Psoas muscle (tissue), 8 donors: ENCODE data around the gene ANAPC15. TPM values are rescaled to one million over a fixed set of nuclear protein-coding genes. Genes with fewer than 3 reads are reported as not detected.

Source experiments
- ATAC-seq, 4 donors: fragments of 200-7000 bp; cut with Tn5 transposase; one replicate each; pipeline ENCODE4 v1.9.1; 2020; ENCODE audit warnings: moderate library complexity in 3 of 4, mild to moderate bottlenecking in 2 of 4
- DNase-seq, 2 donors: peaks; one replicate each; pipeline ENCODE4 v3.0.0-alpha.2; 2020
- H3K27ac ChIP-seq: fragments of 200-600 bp; one replicate; pipeline ENCODE4 v1.8.0; 2022
- H3K27me3 ChIP-seq, 3 donors: fragments of 200-600 bp in 1 of 3; one replicate each; pipeline versions ENCODE4 v1.6.1 to v1.8.0; 2013 to 2022; ENCODE audit warnings: low read length in 2 of 3, mild to moderate bottlenecking in 2 of 3, moderate library complexity in 1 of 3; ENCODE audit not compliant: insufficient read depth in 3 of 3
- H3K36me3 ChIP-seq, 2 donors: fragments of 200-600 bp in 1 of 2; one replicate each; pipeline versions ENCODE4 v1.6.1 to v1.8.0; 2013 to 2022; ENCODE audit warnings: low read depth in 1 of 2, mild to moderate bottlenecking in 1 of 2, moderate library complexity in 1 of 2; ENCODE audit not compliant: insufficient read depth in 1 of 2
- H3K4me1 ChIP-seq: fragments of 200-600 bp; one replicate; pipeline ENCODE4 v1.8.0; 2022
- H3K4me3 ChIP-seq: fragments of 200-600 bp; one replicate; pipeline ENCODE4 v1.8.0; 2022; ENCODE audit warnings: mild to moderate bottlenecking
- H3K9me3 ChIP-seq: fragments of 200-600 bp; one replicate; pipeline ENCODE4 v1.8.0; 2022
- CTCF ChIP-seq: fragments of 200-600 bp; IDR thresholded peaks from one replicate; pipeline ENCODE4 v1.8.0; 2022; ENCODE audit warnings: antibody characterized with exemption
- WGBS, 3 donors: extraction: QIAGEN DNeasy Blood & Tissue Kit; methylation state at CpG; one replicate each; pipeline versions ENCODE4 v1.1.6 to v1.1.7; 2013; 5-methylcytosine and 5-hydroxymethylcytosine counted together
- intact Hi-C, 2 donors: fragments of 100-400 bp; cut with DNase I; formaldehyde crosslinking; loops; one replicate each; pipeline versions ENCODE4 v1.11.0 to v1.14.2; 2022
- polyA plus RNA-seq, 3 donors: library from polyadenylated mRNA; stranded (reverse); fragments of 200-250 nt; gene quantifications; one replicate each; pipeline ENCODE4 v1.2.3, GENCODE V29; 2013
- total RNA-seq, 4 donors: library from RNA; stranded (reverse); fragmentation: NEBNext Ultra II Directional in 2 of 4; extraction: Animal tissue kit (Norgen Biotek cat#: 25700) in 2 of 4; gene quantifications; one replicate each; pipeline versions ENCODE4 v1.2.1 to v1.2.4, GENCODE V29; 2021 to 2023
- donor health status: healthy with polysubstance abuse.
- donor health status: DM: no; HTN: no; CAD: no; lungs with moderate emphysema.
- donor health status: Bipolar disorder and iron deficiency.
- donor health status: healthy.
- donor health status: DM: yes; HTN: yes; CAD: no.
- donor health status: DM: no; HTN: no; CAD: no.
- donor health status: DM: no; HTN: no; CAD: no.
- donor health status: DM: yes; HTN: yes; CAD: no.

The ANAPC15 gene
- total and polyA plus RNA-seq, 7 donors = 32.7 to 49.2 (median 37.5) TPM

GRCh38 chr11:72112978-72113808, 698 bp upstream of the ANAPC15 start:
- no peaks in the 10 kb centered on the region for H3K9me3 ChIP-seq
- ATAC-seq = no peak
- H3K27me3 ChIP-seq = no peaks in the 10 kb centered on the region
- peak overlapping the region; percentile 80 for H3K4me3 ChIP-seq
- intact Hi-C loops = loop anchor here (1.0 to 10.0 kb wide), 4 partner anchors 10 to 312 kb away; partner anchors contain the start of genes INPPL1 (in 1 of the 2) and LAMTOR1 (in 1 of the 2)
- 64 to 65% (median 65%) methylated on average over 9 of the region's 9 CpGs for WGBS, 3 donors
- no peak for TF ChIP-seq CTCF
- H3K36me3 ChIP-seq = peaks cover 0 to 10% of the 10 kb centered on the region in 2 donors
- peak overlapping the region; percentile 88 for H3K27ac ChIP-seq
- peaks cover 4% of the 10 kb centered on the region for H3K4me1 ChIP-seq
- DNase-seq = no peak

GRCh38 chr11:72111300-72112142, 974 bp downstream of the ANAPC15 start:
- H3K27ac ChIP-seq = peak overlapping the region; percentile 88
- H3K36me3 ChIP-seq = peaks cover 0 to 15% of the 10 kb centered on the region in 2 donors
- TF ChIP-seq CTCF = no peak
- ATAC-seq (no peak), DNase-seq (no peak)
- intact Hi-C loops = loop anchor here (1.0 to 10.0 kb wide), 4 partner anchors 8 to 313 kb away; partner anchors contain the start of genes INPPL1 (in 1 of the 2) and LAMTOR1 (in 1 of the 2)
- H3K27me3 ChIP-seq = no peaks in the 10 kb centered on the region
- peak overlapping the region; percentile 80 for H3K4me3 ChIP-seq
- no peaks in the 10 kb centered on the region for H3K9me3 ChIP-seq
- WGBS, 3 donors = 0 to 2% (median 0%) methylated on average over 10 of the region's 10 CpGs
- peaks cover 4% of the 10 kb centered on the region for H3K4me1 ChIP-seq

- 92 to 96% (median 95%) methylated on average over 14 of the region's 14 CpGs for WGBS, 3 donors
- no peaks in the 10 kb centered on the region for H3K9me3 ChIP-seq
- no peak for TF ChIP-seq CTCF
- H3K27me3 ChIP-seq = no peaks in the 10 kb centered on the region
- no peak within 1 kb of the TSS for H3K4me3 ChIP-seq
- intact Hi-C loops = no loop called here
- H3K36me3 ChIP-seq = peaks cover 0 to 19% of the 10 kb centered on the region in 2 donors
- no peak for ATAC-seq
- no peak within 1 kb of the TSS for H3K27ac ChIP-seq
- DNase-seq = no peak
- peaks cover 22% of the 10 kb centered on the region for H3K4me1 ChIP-seq
Measured at GRCh38 chr11:72105888-72106287, 6.6 kb downstream of the ANAPC15 start, which contains the start of gene TOMT. TOMT (plus strand) TSS chr11:72105924; CDS start chr11:72105952, 28 bp downstream.

GRCh38 chr11:72103754-72104167, 8.7 kb downstream of the ANAPC15 start:
- H3K4me3 ChIP-seq = peak overlapping the region; percentile 99
- H3K4me1 ChIP-seq = peaks cover 42% of the 10 kb centered on the region
- no peaks in the 10 kb centered on the region for H3K9me3 ChIP-seq
- DNase-seq = no peak
- peak overlapping the region; percentile 100 for H3K27ac ChIP-seq
- no peak for ATAC-seq
- H3K36me3 ChIP-seq = peaks cover 0 to 16% of the 10 kb centered on the region in 2 donors
- intact Hi-C loops = loop anchor here in 1 of 2 donors (1.0 kb wide), 1 partner anchor 9 kb away; the partner anchor contains the start of gene ANAPC15
- TF ChIP-seq CTCF = no peak
- 77% methylated on average over 11 of the region's 11 CpGs for WGBS, 3 donors
- no peaks in the 10 kb centered on the region for H3K27me3 ChIP-seq
